ENCODE results near the gene ANKRD52.

ANKRD52 gene

GRCh38 chr12:56252649-56253048 lies 5.5 kb downstream of the ANKRD52 start:
- TF ChIP-seq, protein P1, sequence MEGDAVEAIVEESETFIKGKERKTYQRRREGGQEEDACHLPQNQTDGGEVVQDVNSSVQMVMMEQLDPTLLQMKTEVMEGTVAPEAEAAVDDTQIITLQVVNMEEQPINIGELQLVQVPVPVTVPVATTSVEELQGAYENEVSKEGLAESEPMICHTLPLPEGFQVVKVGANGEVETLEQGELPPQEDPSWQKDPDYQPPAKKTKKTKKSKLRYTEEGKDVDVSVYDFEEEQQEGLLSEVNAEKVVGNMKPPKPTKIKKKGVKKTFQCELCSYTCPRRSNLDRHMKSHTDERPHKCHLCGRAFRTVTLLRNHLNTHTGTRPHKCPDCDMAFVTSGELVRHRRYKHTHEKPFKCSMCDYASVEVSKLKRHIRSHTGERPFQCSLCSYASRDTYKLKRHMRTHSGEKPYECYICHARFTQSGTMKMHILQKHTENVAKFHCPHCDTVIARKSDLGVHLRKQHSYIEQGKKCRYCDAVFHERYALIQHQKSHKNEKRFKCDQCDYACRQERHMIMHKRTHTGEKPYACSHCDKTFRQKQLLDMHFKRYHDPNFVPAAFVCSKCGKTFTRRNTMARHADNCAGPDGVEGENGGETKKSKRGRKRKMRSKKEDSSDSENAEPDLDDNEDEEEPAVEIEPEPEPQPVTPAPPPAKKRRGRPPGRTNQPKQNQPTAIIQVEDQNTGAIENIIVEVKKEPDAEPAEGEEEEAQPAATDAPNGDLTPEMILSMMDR (conservative IDR thresholded peaks at IDR 0.05; ENCODE audit: low read length) = no peak
- DNase-seq (ENCODE audit: low read depth) = no peak
- H3K4me3 ChIP-seq (ENCODE audit: low read length) = no peak overlapping the region

GRCh38 chr12:56248711-56249110 lies 9.5 kb downstream of the ANKRD52 start:
- DNase-seq (ENCODE audit: low read depth) = no peak
- TF ChIP-seq, protein P1 (conservative IDR thresholded peaks at IDR 0.05; ENCODE audit: low read length) = no peak
- no peak overlapping the region for H3K4me3 ChIP-seq (ENCODE audit: low read length)

GRCh38 chr12:56247923-56248322 lies 10.3 kb downstream of the ANKRD52 start:
- DNase-seq (ENCODE audit: low read depth) = no peak
- TF ChIP-seq, protein P1 (conservative IDR thresholded peaks at IDR 0.05; ENCODE audit: low read length) = no peak
- no peak overlapping the region for H3K4me3 ChIP-seq (ENCODE audit: low read length)

DNA sequence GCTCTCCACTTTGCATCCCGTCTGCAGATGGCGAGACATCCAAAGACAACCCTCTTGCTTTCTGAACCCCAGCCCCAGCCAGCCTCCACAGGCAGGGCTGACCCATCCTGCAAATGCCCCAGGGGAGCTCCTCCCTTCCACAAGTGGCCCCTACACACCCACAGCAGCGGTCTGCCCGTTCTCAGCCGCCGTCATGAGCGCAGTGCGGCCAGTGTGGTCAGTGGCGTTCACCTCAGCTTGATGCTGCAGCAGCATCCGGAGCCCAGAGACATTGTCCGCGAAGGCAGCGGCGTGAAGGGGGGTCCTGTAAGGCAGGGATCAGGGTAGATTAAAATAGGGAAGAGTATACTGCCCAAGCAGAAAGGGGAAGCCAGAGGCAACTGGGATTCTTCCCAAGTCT lies 13.7 kb downstream of the ANKRD52 start:
- H3K4me3 ChIP-seq (ENCODE audit: low read length) = no peak overlapping the region
- TF ChIP-seq, protein P1 (conservative IDR thresholded peaks at IDR 0.05; ENCODE audit: low read length) = no peak
- no peak for DNase-seq (ENCODE audit: low read depth)

GRCh38 chr12:56243731-56244181 lies 14.4 kb downstream of the ANKRD52 start:
- DNase-seq (ENCODE audit: low read depth) = no peak
- TF ChIP-seq, protein P1 (conservative IDR thresholded peaks at IDR 0.05; ENCODE audit: low read length) = no peak
- no peak overlapping the region for H3K4me3 ChIP-seq (ENCODE audit: low read length)

GRCh38 chr12:56242986-56243385 lies 15.2 kb downstream of the ANKRD52 start:
- no peak for DNase-seq (ENCODE audit: low read depth)
- TF ChIP-seq, protein P1 (conservative IDR thresholded peaks at IDR 0.05; ENCODE audit: low read length) = no peak
- H3K4me3 ChIP-seq (ENCODE audit: low read length) = no peak overlapping the region

DNA sequence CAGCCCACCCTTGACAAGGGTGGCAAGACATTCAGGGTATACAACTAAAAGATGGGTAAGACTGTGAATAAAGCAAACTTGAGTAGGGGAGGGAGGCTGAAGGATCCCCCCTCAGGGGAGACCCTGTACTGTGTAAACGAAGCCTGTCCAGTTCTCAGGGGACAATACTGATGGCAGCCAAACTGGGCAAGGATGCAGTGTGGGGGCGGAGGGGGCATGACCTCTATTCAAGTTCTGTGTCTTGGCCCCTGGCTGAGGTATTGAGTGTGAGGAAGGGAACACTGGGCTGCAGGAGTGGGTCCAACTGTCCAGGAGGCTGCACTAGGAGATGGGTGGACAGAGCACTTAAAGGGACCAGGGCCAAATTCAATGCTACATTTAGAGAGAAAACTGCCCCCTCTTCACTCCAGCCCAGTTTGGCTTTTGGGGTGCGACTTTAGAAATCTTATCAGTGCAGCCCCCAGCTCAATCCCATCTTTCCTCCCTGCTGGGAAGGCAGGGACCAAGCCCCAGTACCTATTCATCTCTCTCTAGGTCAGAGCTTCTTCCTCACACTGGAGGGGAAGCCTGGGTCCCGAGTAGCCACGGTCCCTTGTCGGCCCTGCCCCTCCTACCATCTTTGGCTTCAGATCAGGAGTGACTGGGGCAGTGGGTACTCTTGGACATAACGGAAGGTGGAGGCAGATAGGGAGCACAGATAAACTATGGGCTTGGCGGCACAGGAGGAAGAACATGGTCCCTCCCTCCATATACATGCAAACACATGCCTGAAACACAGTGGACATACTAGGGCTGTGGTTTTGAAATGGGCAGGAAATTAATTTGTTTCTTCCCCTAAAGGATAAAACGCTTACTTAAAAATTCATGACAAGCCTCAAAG lies 16.5 kb downstream of the ANKRD52 start:
- no peak for DNase-seq (ENCODE audit: low read depth)
- TF ChIP-seq, protein P1 (conservative IDR thresholded peaks at IDR 0.05; ENCODE audit: low read length) = no peak
- no peak overlapping the region for H3K4me3 ChIP-seq (ENCODE audit: low read length)
